ENCODE results near the gene SENP3.

The SENP3 gene

DNA sequence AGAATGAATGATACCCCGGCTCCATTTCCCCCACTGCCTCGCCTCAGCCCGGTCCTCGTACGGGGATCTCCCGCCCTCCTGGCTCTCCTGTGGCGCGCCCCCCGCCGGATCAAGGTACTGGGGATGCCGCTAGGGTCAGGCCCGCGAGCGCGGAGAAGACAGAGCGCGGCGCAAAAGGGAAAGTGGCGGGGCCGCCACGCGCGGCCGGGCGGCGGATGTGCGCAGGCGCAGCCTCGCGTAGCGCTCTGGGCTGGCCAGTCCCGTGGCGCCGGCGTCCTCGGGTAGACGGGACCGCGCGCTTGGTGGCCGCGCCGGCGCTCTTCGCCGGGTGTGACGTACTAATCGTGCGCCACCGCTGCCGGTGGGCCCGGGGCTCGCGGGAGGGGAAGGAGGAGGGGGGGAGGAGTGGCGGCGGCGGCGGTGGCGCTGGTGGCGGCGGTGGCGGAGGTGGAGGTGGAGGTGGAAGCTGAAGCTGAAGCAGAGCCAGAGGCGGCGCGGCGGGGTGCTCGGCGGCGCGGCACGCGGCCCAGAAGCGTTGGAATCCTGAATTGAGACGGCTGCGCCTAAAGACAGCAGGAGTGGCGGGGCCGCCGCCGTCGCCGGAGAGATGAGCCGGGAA lies at the start of gene SENP3:
TSS of gene SENP3 (plus strand) at position 331 of the 619 bp plus-strand sequence. CDS start 1,158 bp downstream, outside the sequence.
- DNase-seq, result peak; percentile 84 to 90

DNA sequence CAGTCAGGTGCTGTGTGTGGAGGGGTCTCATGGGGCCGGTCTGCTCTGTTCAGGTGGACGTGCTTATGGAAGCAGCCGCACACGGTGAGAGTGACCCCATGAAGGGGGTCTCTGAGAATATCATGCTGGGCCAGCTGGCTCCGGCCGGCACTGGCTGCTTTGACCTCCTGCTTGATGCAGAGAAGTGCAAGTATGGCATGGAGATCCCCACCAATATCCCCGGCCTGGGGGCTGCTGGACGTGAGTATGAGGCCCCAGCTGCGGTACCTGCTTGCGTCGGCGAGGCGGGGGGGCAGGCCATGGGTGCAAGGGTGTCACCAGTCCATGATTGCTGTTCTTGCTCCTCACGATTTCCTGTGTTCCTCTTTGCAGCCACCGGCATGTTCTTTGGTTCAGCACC lies 49.6 kb upstream of the SENP3 start:
- no peak for DNase-seq

DNA sequence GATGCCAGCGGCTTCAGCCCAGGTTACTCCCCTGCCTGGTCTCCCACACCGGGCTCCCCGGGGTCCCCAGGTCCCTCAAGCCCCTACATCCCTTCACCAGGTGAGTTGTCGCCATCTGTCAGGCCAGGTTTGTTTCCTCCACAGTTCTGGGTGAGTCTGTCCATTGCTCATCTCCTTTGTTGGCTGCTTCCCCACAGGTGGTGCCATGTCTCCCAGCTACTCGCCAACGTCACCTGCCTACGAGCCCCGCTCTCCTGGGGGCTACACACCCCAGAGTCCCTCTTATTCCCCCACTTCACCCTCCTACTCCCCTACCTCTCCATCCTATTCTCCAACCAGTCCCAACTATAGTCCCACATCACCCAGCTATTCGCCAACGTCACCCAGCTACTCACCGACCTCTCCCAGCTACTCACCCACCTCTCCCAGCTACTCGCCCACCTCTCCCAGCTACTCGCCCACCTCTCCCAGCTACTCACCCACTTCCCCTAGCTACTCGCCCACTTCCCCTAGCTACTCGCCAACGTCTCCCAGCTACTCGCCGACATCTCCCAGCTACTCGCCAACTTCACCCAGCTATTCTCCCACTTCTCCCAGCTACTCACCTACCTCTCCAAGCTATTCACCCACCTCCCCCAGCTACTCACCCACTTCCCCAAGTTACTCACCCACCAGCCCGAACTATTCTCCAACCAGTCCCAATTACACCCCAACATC lies 48.7 kb upstream of the SENP3 start:
- DNase-seq, result no peak

DNA sequence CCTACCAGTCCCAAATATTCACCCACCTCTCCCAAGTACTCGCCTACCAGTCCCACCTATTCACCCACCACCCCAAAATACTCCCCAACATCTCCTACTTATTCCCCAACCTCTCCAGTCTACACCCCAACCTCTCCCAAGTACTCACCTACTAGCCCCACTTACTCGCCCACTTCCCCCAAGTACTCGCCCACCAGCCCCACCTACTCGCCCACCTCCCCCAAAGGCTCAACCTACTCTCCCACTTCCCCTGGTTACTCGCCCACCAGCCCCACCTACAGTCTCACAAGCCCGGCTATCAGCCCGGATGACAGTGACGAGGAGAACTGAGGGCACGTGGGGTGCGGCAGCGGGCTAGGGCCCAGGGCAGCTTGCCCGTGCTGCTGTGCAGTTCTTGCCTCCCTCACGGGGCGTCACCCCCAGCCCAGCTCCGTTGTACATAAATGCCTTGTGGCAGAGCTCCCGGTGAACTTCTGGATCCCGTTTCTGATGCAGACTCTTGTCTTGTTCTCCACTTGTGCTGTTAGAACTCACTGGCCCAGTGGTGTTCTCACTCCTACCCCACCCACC lies 47.8 kb upstream of the SENP3 start:
- DNase-seq, result no peak

DNA sequence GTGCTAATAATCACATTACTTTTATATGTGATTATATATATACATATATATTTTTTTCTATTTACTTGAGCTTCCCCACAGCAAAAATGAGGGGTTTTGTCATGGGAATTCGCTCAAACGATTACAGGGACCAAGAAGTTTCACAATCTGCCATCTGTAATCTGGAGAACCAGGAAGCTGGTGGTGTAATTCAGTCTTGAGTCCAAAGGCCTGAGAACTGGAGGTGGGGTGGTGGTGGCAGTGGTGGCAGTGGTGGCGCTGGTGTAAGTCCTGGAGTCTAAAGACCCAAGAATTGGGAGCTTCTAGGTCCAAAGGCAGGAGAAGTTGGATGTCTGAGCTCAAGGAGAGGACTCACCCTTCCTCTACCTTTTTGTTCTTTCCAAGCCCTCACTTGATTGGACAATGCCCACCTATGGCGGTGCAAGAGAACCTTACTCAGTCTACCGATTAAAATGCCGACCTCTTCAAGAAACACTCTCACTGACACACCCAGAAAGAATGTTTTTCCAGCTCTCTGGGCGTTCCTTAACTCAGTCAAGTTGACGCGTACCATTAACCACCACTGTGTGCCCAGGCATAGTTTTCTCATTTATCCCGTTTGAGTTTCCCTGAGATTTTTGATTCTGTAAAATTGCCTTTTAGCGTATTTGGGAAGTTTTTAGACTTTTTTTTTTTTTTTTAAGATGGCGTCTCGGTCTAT lies 45.7 kb upstream of the SENP3 start:
- DNase-seq, result peak; percentile 77 to 86

DNA sequence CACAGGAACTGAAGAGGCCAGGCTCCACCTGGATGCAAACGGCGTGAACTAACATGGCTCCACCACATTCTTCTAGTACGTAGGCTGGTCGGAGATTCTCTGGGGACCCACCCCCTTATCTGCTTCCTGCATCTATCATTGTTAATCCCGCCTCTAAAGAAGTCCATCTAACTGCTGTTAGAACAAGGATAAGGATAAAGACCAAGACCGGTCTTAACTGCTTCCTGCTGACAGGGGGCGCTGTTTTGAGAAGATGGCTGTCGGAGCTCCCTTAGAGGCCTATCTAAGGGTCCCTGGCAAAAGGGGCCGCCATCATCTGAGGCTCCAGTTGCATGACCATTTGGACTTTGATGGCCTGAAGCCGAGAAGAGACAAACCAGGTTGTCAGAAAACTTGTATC lies 38.7 kb upstream of the SENP3 start:
- DNase-seq, result peak; percentile 14 to 62

DNA sequence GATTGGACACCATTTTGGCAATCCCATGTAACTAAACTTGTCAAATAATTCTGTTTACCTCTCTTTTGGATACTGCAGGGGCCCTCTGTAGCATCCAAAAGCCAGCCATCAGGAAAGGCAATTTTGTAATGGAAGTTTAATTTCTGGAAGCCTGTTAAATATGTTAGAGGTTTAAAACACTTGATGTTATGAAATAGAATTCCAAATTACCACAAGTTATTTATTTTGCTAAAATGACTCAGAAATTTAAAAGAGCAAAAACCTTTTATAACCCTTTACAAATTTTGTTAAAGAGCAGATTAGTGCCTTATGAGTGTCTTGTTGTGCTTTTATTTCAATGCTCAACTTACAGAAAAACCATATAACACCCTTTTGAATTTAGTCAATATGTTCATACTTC lies 32.9 kb upstream of the SENP3 start:
- DNase-seq, result no peak

DNA sequence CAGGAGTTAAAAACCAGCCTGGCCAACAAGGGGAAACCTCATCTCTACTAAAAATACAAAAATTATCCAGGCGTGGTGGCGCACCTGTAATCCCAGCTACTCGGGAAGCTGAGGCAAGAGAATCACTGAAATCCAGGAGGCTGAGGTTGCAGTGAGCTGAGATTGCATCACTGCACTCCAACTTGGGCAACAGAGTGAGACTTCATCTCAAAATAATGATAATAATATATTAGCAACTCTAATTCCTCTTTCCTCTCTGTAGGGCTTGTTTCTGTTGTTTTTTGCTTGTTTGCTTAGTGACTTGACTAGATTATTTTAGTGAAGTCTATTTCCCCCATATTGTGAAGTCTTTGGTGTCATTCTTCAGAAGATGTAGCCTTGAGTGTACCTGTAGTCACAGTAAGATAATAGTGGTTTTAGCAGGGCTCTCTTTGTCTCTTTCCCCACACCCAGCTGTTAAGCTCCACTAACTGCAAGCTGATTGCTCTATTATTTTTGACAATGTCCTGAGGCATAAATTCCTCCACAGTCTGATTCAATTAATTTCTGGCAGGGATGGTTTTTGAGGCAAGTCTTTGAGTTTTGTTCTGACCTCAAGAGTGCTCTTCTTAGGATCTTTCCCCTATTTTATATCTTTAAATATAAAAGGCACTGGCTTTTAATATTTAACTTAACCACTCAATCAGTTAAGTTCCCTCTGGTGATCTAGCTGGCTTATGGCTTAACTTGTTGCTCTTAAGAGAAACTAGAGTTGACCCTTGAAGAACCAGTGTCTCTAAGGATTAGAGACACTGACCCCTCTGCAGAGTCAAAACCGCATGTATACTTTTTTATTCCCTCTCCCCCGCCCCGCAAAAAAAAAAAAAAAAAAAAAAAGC lies 31.5 kb upstream of the SENP3 start:
- DNase-seq, result peak in 1 of 2 donors; percentile 42

DNA sequence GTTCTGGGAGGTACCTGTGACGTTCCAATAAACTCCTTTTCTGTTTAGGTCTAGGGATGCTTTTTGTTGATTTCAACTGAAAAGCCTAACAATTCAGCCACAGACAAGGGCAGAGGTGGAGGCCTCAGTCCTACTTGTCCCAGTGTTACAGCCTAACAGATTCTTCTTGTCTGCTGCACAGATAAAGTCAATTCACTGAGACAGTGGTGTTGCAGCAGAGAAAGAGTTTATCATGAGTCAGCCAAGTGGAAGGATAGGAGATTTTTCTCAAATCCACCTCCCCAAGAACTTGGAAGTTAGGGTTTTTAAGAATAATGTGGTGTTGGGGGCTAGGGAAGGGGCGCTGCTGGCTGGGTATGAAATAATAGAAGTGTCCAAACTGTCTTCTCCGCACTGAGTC lies 23.7 kb upstream of the SENP3 start:
- no peak for DNase-seq

DNA sequence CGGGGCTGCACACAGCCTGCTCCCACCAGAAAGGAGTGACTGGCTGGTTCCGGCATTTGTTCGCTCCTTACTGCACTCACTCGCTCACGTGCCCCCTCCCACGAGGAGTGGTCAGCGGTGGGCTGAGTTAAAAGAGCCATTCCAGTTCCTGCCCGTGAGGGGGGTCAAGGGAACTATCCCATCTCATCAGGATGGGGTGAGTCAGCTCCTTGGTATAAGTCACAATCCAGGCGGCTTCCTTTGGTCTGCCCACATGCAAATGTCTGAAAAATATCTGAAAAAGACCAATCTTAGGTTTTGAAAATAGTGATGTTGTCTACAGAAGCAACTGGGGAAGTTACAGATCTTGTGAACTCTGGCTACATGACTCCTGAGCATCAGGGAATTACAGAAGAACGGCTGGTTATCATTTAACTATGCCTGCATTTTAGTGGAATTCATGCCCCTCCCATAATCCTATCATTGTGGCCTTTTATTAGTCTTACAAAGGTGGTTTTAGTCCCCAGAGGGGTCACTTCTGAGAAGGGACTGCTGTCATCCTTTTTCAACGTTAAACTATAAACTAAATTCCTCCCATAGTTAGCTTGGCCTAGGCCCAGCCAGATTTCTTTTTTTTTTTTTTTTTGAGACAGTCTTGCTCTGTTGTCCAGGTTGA lies 22.7 kb upstream of the SENP3 start:
- no peak for DNase-seq

DNA sequence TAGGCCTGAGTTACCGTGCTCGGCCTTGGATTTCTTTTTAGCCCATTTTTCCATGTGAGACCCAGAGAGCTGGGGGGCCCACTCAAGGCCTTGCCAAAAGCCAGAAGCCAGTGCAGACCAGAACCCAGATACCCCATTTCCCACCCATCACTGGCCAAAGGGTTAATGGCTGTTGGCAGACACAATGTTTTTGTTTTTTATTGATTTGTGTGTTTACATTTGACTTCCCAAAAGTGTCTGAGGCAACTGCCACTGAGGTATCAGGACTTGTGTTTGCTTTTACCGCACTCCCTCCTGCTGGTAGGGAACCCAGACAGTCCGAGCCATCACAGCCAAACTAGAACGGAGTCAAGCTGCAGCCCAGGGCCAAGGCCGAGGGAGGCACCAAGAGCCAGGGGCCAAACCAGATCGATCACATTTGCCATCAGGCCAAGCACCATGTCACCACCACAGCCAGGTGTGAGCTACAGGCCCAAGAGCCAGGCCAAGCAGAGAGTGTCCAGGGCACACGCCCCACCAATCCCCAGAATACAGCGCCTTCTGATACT lies 20.6 kb upstream of the SENP3 start:
- no peak for DNase-seq

DNA sequence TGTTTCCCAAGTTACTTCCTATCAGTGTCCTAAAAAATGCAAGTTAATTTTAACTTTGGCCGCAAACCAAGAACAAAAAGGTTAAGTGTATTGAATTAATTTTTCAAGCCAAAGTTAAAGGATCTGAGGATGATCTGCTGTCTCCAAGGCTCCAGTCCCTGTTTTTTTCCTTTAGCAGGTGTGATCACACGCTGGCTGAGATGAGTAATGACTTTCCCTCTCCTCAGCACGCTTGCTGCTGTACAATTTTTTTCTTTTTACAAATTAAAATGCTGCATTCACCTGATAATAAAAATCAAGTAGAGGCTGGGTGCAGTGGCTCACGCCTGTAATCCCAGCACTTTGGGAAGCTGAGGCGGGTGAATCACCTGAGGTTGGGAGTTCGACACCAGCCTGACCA lies 16.8 kb upstream of the SENP3 start:
- no peak for DNase-seq

DNA sequence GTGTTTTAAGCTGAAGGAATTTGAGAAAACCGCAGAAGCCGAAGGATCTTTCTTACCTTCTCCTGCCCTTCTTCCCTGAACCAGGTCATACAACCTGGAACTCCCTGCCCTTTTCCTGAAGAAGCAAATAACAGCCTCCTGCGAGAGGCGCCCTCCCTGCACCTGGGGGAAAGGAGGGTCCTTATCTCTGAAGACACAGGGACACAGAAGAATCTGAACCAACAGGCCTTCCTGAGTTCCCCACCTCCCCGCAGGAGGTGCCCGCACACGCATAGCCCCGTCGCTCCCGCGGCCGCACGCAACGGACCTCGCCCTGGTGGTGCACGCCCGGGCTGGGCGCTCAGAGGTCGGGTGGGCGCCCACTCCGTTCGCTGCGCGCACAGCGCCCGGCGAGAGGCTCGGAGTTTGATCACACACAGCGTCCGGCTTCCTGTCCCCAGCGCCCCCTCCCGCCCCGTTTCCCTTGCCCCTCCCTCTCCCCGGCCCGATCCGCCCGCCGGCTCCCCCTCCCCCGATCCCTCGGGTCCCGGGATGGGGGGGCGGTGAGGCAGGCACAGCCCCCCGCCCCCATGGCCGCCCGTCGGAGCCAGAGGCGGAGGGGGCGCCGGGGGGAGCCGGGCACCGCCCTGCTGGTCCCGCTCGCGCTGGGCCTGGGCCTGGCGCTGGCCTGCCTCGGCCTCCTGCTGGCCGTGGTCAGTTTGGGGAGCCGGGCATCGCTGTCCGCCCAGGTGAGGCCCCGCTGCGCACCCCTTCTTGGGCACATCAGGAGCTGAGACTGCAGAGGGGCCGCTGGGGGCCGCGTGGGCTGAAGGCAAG lies 12.9 kb upstream of the SENP3 start, which contains the start of gene TNFSF12:
TSS of gene TNFSF12 (plus strand) at position 474 of the 816 bp plus-strand sequence. CDS start at position 570, 96 bp downstream.
- DNase-seq, result peak in 1 of 2 donors; percentile 36

DNA sequence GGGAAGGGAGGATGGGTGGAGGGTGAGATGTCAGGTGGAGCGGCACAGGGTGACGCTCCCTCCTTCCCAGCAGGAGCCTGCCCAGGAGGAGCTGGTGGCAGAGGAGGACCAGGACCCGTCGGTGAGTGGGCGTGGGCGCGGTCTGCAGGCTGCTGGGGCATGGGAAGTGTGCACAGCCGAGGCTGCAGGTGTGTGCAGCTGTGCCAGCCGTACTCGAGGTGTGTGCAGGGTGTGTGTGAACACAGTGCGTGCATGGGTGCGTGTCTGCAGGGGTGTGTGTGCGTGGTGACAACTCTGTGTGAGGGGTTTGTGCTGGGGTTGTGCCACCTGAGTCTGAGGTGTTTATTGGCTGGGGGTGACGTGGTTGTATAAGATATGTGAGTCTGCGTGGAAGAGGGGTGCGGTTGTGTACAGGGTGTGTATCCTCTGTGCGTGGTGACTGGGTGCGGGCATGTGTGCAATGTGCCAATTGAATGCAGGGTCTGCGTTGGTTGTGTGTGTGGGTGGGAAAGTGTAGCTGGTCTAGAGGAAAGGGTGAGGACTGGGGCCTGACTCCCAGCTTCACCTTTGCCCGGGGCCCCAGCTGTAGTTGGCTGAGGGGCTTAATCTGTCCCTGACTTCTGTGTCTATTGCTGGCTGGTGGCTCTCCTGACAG lies 12.2 kb upstream of the SENP3 start:
- DNase-seq, result no peak

DNA sequence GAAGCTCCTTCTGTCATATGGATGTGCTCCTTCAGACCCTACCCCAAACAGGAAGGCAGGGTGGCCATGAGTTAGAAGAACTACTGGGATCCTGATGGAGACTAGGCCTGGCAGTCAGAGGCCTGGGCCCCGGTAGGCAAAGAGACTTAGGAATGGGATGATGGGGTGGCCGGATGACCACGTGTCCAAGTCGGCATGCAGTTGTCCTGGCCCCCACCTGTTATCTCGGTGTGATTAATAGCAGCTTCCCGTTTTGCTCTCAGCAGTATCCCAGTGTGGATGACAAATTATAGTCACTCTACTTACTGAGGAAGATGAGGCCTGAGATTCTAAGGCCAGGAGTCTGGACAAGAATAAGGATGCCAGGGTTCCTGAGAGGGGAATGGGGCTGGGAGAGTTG lies 11.4 kb upstream of the SENP3 start:
- DNase-seq, result no peak

DNA sequence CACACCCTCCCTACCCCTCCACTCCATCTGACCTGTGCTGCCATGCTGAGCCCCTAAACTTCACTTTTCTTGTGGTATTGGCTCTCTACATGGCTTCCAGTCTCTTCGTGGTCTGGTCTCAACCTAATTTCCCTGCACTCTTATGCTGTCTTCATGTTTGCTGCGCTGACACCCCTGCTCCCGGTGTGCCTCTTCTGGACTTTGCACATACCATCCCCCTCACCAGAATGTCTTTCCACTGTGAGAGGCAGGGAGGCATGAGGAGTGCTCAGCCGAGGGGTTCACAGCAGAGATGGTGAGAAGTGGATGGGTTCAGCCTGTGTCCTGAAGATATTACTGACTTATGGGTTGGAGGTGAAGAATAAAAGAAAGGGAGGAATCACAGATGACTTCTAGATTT lies 10.3 kb upstream of the SENP3 start:
- no peak for DNase-seq

DNA sequence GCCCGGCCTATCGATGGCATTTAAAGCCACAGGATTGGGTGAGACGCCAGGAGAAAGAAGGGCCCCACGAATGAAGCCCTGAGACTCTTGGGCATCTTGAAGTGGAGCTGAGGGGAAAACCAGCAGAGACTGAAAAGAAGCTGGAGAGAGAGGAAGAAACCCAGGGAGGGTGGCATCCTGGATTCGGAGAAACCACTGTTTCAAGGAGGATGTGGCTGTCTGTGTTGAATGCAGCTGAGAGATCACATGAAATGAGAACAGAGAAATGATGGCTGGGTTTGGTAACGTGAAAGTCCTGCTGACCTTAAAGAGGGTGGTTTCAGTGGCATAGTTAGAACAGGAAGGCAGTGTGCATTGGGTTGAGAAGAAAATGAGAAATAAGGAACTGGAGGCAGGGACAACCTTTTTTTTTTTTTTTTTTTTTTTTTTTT lies 9.1 kb upstream of the SENP3 start:
- peak; percentile 74 to 89 for DNase-seq

DNA sequence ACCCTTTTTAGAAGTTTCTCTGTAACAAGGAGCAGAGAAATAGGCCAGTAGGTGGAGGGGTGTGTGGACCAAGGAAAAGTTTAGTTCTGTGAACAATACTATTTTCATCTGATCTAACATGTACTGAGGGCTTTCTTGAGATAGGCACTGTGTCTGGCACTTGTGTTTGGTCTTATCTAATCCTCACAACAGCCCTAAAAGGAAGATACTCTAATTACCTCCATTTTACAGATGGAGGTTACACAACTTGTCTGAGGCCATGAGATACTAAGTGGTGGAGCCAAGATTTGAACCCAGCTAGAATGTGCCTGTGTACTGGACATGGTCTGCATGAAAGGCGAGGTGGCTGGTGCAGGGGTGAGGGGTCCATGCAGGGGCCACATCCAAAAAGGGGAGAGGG lies 8.4 kb upstream of the SENP3 start:
- DNase-seq, result no peak

DNA sequence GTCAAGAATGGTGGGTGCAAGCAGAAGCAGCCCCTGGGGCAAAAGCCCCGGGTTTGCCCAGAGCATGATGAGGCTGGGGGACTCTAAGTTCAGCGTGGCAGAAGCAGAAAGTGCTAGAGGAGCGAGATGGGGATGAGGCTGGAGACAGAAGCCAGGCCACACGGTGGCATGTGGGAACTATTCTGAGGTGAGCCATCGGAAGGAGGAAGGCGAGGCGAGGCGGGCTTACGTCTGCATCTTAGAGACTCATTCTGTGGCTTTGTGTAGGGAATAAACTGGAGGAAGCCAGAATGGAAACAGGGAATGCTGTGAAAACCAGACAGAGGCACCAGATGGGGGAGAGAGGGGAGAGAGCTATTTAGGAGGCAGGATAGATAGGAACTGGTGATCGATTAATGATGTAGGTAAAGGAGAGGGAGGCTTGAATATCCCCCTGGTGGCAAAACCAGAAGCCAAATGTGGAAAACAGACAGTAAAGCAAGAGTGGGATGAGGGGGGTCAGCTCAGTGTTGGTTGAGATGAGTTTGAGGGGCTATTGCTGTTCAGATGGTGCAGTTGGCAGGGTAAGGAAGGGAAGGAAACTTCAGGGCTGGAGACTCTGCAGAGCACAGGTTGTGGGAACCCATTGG lies 6.3 kb upstream of the SENP3 start:
- no peak for DNase-seq

DNA sequence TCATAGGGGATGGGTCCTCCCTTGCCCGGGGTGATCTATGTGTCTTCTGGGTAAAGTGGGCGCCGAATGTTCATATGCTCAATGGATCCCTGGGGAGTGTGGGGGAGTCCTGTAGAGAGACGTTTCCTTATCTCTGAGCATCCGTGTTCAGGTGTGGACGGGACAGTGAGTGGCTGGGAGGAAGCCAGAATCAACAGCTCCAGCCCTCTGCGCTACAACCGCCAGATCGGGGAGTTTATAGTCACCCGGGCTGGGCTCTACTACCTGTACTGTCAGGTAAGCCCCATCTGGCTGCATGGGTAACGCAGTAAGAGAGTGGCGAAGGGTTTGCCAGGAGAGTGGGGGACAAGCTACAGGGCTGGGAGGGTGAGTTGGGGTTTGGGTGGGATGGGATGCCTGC lies 5.1 kb upstream of the SENP3 start:
- DNase-seq, result no peak

All from inflammatory macrophage treated with lipopolysaccharide for 1 hour (primary cell).